Measurements from ENCODE around the gene GNG11.

GNG11 gene

DNA sequence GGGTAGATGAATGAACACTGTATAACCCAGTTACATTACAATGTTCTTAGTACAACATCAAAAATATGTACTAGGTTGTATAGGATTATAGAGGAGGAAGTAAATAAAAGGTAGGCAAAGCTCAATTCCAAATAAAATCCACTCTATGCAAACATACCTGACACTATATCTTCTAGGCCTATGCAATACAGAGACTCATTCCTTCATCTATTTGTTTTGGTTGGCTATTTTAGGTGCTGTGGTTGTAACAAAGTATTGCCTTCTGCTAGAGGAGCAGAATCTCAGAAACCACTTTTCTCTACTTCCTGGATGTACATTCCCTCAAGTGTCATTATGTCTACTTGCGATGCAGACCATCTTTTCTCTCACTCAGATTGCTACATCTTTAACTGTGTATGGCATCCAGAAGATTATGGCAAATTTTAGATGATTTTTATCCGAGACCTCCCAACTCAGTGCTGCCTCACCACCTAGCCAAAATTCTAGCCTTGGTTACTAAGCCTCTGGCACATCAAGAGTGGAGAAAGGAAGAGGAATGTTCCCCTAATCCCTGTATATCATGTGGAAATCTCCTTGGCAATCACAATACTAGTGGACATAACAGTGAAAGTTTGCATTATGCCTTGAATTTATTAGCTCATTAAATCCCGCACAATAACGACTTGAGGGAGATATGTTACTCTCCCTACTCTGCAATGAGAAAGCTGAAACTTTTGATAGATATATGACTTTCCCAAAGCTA is 25.5 kb upstream of the GNG11 start:
- no peaks in the 10 kb centered on the region for H3K79me2 ChIP-seq (ENCODE audit: control insufficient read depth, low read length)

GRCh38 chr7:93897680-93898079 is 23.9 kb upstream of the GNG11 start:
- Histone ChIP-seq H3K27ac (ENCODE audit: low read depth, low read length) (no peak overlapping the region), H3K9me3 (ENCODE audit: control insufficient read depth, insufficient read depth, low read length) (no peaks in the 10 kb centered on the region), H3K79me2 (ENCODE audit: control insufficient read depth, low read length) (no peaks in the 10 kb centered on the region), H3F3A (ENCODE audit: control insufficient read depth, insufficient read depth) (no peaks in the 10 kb centered on the region), H3K4me2 (ENCODE audit: low read length) (no peak overlapping the region), H3K27me3 (ENCODE audit: control insufficient read depth, low read length) (peaks cover 25% of the 10 kb centered on the region), H3K36me3 (ENCODE audit: control insufficient read depth, low read length) (no peaks in the 10 kb centered on the region), H3K4me3 (ENCODE audit: low read length) (no peak overlapping the region), H4K20me1 (ENCODE audit: control insufficient read depth, insufficient read depth, low read depth, low read length) (no peaks in the 10 kb centered on the region), H3K9me2 (replicated peaks; ENCODE audit: control insufficient read depth, low read length) (no peaks in the 10 kb centered on the region), H3K4me1 (ENCODE audit: control insufficient read depth, low read length) (no peaks in the 10 kb centered on the region)
- TF ChIP-seq EZH2phosphoT487 (IDR thresholded peaks at IDR 0.05; ENCODE audit: borderline replicate concordance, low read length): no peak
- TF ChIP-seq, protein P1, sequence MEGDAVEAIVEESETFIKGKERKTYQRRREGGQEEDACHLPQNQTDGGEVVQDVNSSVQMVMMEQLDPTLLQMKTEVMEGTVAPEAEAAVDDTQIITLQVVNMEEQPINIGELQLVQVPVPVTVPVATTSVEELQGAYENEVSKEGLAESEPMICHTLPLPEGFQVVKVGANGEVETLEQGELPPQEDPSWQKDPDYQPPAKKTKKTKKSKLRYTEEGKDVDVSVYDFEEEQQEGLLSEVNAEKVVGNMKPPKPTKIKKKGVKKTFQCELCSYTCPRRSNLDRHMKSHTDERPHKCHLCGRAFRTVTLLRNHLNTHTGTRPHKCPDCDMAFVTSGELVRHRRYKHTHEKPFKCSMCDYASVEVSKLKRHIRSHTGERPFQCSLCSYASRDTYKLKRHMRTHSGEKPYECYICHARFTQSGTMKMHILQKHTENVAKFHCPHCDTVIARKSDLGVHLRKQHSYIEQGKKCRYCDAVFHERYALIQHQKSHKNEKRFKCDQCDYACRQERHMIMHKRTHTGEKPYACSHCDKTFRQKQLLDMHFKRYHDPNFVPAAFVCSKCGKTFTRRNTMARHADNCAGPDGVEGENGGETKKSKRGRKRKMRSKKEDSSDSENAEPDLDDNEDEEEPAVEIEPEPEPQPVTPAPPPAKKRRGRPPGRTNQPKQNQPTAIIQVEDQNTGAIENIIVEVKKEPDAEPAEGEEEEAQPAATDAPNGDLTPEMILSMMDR (IDR thresholded peaks at IDR 0.05; ENCODE audit: low read depth, low read length, poor library complexity, severe bottlenecking): no peak

More for the DNA sequence above, 25.5 kb upstream of the GNG11 start:
- Histone ChIP-seq H3K9me3 (ENCODE audit: control insufficient read depth, insufficient read depth, low read length) (no peaks in the 10 kb centered on the region), H3K4me3 (ENCODE audit: low read length) (no peak overlapping the region), H3K4me1 (ENCODE audit: control insufficient read depth, low read length) (peaks cover 6% of the 10 kb centered on the region), H3K27me3 (ENCODE audit: control insufficient read depth, low read length) (peaks cover 38% of the 10 kb centered on the region), H3F3A (ENCODE audit: control insufficient read depth, insufficient read depth) (no peaks in the 10 kb centered on the region), H3K27ac (ENCODE audit: low read depth, low read length) (no peak overlapping the region), H4K20me1 (ENCODE audit: control insufficient read depth, insufficient read depth, low read depth, low read length) (no peaks in the 10 kb centered on the region), H3K4me2 (ENCODE audit: low read length) (no peak overlapping the region), H3K9me2 (replicated peaks; ENCODE audit: control insufficient read depth, low read length) (no peaks in the 10 kb centered on the region), H3K36me3 (ENCODE audit: control insufficient read depth, low read length) (no peaks in the 10 kb centered on the region)
- TF ChIP-seq, protein P1 (IDR thresholded peaks at IDR 0.05; ENCODE audit: low read depth, low read length, poor library complexity, severe bottlenecking): no peak
- TF ChIP-seq EZH2phosphoT487 (IDR thresholded peaks at IDR 0.05; ENCODE audit: borderline replicate concordance, low read length): no peak

GRCh38 chr7:93902777-93903423 is 18.6 kb upstream of the GNG11 start:
- H3K4me3 ChIP-seq (ENCODE audit: low read length): no peak overlapping the region
- H3F3A ChIP-seq (ENCODE audit: control insufficient read depth, insufficient read depth): no peaks in the 10 kb centered on the region
- H3K27me3 ChIP-seq (ENCODE audit: control insufficient read depth, low read length): peaks cover 10% of the 10 kb centered on the region; the same call in 1 of the 2 replicates
- H3K4me2 ChIP-seq (ENCODE audit: low read length): no peak overlapping the region
- no peaks in the 10 kb centered on the region for H3K9me2 ChIP-seq (replicated peaks; ENCODE audit: control insufficient read depth, low read length)
- TF ChIP-seq EZH2phosphoT487 (IDR thresholded peaks at IDR 0.05; ENCODE audit: borderline replicate concordance, low read length): no peak
- TF ChIP-seq, protein P1 (IDR thresholded peaks at IDR 0.05; ENCODE audit: low read depth, low read length, poor library complexity, severe bottlenecking): peak; percentile 99
- no peaks in the 10 kb centered on the region for H3K36me3 ChIP-seq (ENCODE audit: control insufficient read depth, low read length)
- H3K9me3 ChIP-seq (ENCODE audit: control insufficient read depth, insufficient read depth, low read length): no peaks in the 10 kb centered on the region
- H3K27ac ChIP-seq (ENCODE audit: low read depth, low read length): no peak overlapping the region
- H3K4me1 ChIP-seq (ENCODE audit: control insufficient read depth, low read length): no peaks in the 10 kb centered on the region
- H4K20me1 ChIP-seq (ENCODE audit: control insufficient read depth, insufficient read depth, low read depth, low read length): no peaks in the 10 kb centered on the region
- no peaks in the 10 kb centered on the region for H3K79me2 ChIP-seq (ENCODE audit: control insufficient read depth, low read length)

Data from DOHH2 (cell line).